Fibroblast of villous mesenchyme (primary cell): ENCODE results near the gene RNF112. TPM values are rescaled to one million over a fixed set of nuclear protein-coding genes. Genes with fewer than 3 reads are reported as not detected.

Source experiments
- DNase-seq: peaks from one replicate; pipeline ENCODE4 v3.0.0-alpha.2; 2010; ENCODE audit warnings: low read depth
- H3K4me3 ChIP-seq: 2 replicates; pipeline ENCODE4 v1.5.1; 2011; ENCODE audit warnings: low read depth, mild to moderate bottlenecking, low read length
- CTCF ChIP-seq: IDR thresholded peaks from 2 replicates; pipeline ENCODE4 v1.5.1; 2012; ENCODE audit warnings: low read depth, mild to moderate bottlenecking, low read length; ENCODE audit not compliant: insufficient read depth
- total RNA-seq: library from RNA; depleted of rRNA; stranded (reverse); fragments of >200 nt; gene quantifications from 2 replicates; pipeline ENCODE4 v1.2.3, GENCODE V29; 2012

RNF112 gene
- total RNA-seq, 1 donor, result 0.86 TPM

- DNase-seq, result no peak
- H3K4me3 ChIP-seq, result no peak overlapping the region
- TF ChIP-seq CTCF, result no peak
Measured at GRCh38 chr17:19407601-19408345, 3.3 kb upstream of the RNF112 start.

- no peak for TF ChIP-seq CTCF
- peak; percentile 25 for DNase-seq
- no peak overlapping the region for H3K4me3 ChIP-seq
Measured at GRCh38 chr17:19408346-19408710, 2.7 kb upstream of the RNF112 start.

GRCh38 chr17:19409066-19409465, 2.0 kb upstream of the RNF112 start:
- DNase-seq, result no peak
- TF ChIP-seq CTCF, result no peak
- H3K4me3 ChIP-seq, result no peak overlapping the region

- TF ChIP-seq CTCF, result no peak
- DNase-seq, result peak; percentile 46
- no peak overlapping the region for H3K4me3 ChIP-seq
Measured at GRCh38 chr17:19409509-19409908, 1.5 kb upstream of the RNF112 start.

- TF ChIP-seq CTCF, result no peak
- H3K4me3 ChIP-seq, result no peak overlapping the region
- DNase-seq, result no peak
Measured at GRCh38 chr17:19410091-19410490, 941 bp upstream of the RNF112 start.

- no peak for DNase-seq
Measured at GRCh38 chr17:19411631-19412030, 599 bp downstream of the RNF112 start.

More at GRCh38 chr17:19411631-19412030, 599 bp downstream of the RNF112 start:
- no peak for TF ChIP-seq CTCF
- H3K4me3 ChIP-seq, result no peak overlapping the region
